ACHN (cell line): ENCODE data around the gene SUCO.

Source experiments
- DNase-seq: peaks from one replicate; pipeline ENCODE4 v3.0.0-alpha.2; 2015
- in situ Hi-C: cut with HindIII; loops from 2 replicates; pipeline ENCODE4 v1.10.0; 2017; ENCODE audit warnings: low sequenced_read_pairs, low pct_ligation_motif_present, low pct_unique_long_range_greater_than_20kb

Gene SUCO

DNA sequence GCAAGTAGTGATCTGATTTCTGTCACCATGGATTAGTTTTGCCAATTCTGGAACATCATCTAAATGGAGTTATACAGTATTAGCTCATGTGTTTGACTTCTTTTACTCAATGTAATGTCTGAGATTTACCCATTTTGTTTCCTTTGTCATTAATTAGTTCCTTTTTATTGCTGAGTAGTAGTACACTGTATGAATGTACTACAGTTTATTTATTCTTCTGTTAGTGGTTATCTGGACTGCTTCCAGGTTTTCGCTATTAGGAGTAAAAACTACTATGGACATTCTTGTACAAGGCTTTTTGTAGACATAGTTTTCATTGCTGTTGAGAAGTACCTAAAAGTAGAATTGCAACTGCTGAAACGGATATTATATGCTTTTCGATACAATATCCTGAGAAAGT lies 14.1 kb downstream of the SUCO start:
- DNase-seq: no peak
- in situ Hi-C loops: no loop called here

DNA sequence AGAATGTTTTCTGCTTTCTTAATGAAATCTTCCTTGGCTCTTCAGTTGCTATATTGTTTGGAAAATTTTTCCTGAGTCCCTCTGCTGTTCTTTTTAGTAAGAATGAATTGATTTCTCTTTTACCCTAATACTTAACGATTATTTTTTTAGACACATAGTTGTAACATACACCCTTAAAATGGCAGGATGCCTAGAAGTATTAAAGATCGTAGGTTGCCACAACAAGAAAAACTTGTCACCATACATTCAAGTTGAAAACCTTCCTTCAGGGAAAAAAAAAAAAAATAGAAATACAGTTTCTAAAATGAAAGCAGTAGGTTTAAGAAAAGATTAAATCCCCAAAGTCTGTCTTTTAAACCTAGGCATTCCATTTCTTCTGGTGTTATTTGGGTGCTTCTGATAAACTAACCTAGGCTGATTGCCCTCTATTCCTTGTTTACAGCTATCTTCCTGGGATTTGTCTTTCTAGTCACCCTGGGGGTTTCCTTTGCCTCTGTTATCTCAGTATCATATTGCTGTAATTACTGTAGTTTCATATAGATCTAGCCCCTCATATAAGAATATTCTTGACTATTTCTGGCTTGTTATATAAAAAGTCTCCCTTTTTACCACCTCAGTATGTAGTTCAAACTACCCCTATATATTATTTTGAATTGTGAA lies 16.8 kb downstream of the SUCO start:
- in situ Hi-C loops: no loop called here
- DNase-seq: no peak

DNA sequence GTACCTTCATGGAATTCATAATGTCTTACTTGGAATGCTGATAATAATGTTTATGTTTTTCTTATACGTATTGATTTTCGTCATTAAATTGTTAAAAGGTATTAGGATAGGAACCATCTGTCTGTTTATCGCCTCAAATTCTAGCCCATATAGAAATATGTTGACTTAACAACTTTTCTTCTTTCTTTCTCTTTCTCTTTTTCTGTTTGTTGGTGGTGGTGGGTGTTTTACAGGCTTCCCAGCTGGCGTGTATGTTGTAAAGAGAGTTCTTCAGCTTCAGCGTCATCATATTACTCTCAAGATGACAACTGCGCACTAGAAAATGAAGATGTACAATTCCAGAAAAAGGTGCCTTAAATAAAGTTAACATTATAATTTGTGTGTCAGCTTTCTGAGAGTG lies 18.3 kb downstream of the SUCO start:
- in situ Hi-C loops: no loop called here
- no peak for DNase-seq

DNA sequence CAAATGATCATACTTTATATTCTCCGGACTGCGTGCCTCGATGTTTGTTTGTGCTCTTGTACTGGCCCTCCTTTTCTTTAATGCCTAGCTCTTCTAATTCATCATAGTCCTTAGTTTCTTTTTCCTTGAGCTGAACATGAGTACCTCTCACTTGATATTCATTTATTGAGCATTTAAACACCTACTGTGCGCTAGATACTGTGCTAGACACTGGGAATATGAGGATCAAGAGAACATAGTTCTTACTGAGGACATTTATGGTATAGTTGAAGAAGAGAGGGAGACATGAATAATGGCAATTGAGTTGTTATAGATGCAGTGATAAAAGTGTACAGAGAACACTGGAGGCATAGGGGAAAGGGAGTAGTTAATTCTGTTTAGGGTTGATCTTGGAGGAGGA lies 22.0 kb downstream of the SUCO start:
- in situ Hi-C loops: no loop called here
- DNase-seq: no peak

DNA sequence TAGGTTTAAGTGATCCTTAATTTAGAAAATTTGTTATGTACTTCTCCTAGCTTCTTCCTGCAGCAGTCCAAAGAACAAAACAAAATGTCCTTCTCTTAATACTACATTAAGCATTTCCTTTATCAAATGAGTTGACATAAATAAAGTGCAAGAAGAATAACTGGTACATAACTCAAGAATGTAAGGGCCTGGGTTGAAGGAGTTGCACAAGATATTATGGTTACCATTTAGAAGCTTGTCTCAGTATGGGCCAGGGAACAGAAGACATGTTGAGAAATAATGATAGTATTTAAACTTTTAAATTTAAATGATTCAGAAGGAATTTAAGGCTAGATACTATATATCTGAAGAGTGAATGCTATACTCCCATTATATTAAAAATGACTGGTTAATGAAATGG lies 23.5 kb downstream of the SUCO start:
- in situ Hi-C loops: no loop called here
- no peak for DNase-seq

DNA sequence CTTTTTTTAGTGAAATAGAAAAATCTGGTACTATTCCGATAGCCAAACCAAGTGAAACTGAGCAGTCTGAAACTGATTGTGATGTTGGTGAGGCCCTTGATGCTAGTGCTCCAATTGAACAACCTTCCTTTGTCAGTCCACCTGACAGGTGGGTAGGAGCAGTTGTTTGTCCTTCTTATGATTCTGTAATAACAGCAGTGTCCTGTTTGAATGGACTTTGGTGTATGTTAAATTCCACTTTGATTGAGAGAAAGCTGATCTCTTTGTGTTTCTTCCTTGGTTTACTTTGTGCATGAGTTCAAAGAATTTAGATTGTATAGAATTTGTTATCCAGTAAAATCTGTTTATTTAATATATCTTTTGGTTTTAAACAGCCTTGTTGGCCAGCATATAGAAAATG lies 24.3 kb downstream of the SUCO start:
- in situ Hi-C loops: no loop called here
- DNase-seq: no peak

DNA sequence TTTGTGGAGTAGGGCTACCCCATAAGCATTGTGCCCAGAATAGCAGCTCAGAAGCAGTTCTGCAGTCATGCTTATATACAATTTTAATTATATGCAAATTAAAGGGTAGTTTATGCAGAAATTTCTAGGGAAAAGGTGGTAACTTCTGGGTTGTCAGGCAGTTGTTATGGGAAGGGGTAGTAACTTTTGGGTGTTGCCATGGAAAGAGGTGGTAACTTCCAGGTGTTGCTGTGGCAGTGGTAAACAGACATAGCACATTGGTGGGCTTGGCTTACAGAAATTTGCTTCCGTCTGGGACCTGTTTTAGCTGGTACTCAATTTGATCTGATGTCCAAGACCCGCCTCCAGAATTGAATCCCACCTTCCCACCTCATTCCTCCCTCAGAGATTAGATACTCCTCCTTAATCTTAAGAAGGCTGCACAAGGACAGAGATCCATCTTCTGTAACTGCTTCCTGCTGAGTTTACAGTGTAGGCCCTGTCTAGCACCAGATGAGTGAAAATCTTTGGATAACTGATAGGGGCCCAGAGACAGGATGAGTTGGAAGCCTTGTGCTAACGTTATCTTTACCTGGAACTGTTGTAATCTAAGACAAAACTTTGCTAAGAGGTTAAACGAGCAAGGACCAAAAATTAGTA lies 26.7 kb downstream of the SUCO start:
- in situ Hi-C loops: no loop called here
- DNase-seq: no peak

DNA sequence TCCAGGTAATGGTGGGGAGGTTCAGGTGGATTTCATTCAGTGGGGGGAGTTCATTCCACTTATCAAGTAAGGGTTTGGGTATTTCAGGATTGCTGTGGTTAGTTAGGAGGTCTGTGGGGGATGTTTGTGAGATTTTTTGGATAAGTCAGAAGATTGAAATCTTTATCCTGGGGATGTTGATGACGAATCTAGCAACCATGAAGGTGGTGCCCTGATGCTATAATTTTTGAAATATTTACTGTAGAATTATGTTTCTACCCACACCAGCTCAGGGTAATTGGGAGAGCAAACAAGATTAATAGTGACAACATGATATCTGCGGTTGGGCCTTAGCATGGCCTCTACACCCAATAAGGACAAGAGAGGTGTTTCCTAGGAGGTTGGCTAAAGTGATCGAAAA lies 28.3 kb downstream of the SUCO start:
- in situ Hi-C loops: no loop called here
- DNase-seq: no peak

DNA sequence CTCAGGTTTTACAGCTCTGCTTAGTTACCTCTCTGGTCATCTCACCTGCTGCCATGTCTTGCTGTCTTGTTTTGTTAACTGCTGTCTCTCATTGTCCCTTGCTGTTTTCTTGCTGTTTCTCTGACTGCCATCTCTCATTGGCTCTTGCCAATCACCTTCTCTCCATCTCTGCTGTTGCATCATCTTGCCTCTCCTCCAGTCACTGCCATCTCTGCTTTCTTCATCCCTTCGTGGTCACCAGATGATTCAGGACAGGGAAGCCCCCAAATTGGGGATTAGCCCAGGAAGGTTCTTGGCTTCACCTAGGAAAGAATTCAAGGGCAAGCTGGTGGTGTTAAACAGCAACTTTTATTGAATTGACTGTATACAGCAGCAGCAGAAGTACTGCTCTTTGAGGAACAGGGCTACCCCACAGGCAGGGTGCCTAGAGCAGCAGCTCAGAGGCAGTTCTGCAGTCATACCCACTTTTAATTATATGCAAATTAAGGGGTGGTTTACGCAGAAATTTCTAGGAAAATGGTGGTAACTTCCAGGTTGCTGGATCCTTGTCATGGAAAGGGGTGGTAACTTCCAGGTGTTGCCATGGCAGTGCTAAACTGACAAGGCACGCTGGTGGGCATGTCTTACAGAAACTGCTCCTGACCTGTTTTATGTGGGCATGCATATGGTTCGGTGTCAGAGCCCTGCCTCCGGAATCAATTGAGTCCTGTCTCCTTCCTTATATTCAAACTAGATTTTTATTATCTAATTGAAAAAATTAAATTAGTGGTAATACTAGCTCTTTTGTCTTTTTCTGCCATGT lies 33.4 kb downstream of the SUCO start:
- no peak for DNase-seq
- in situ Hi-C loops: no loop called here

DNA sequence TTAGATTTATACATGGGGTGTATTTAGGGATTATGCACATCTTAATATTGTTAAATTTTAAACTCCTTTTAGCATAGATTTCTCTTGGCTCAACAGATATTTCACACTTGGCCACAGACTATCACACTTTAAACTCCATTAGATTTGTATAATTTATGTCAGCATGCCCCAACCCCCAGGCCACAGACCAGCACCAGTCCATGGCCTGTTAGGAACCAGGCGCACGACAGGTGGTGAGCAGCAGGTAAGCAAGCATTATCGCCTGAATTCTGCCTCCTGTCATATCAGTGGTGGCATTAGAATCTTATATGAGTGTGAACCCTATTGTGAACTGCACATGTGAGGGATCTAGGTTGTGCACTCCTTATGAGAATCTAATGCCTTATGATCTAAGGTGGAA lies 34.8 kb downstream of the SUCO start:
- DNase-seq: no peak
- in situ Hi-C loops: no loop called here

DNA sequence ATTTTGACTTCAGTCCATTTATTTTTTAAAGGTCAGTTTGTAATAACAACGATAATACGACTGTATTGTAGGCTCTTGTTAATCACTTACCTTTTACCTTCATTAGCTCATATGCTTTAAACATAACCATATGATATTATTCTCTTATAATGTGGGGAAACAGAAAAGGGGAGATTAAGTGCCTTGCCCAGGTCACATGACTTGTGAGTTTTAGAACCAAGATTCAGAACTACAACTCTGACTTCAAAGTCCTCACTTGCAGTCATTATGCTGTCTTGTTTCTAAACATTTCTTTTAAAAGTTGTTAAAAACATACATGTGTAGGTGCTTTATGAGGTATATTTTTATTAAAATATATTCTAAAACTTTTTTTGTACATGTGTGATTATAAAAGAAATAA lies 41.1 kb downstream of the SUCO start:
- in situ Hi-C loops: no loop called here
- no peak for DNase-seq

DNA sequence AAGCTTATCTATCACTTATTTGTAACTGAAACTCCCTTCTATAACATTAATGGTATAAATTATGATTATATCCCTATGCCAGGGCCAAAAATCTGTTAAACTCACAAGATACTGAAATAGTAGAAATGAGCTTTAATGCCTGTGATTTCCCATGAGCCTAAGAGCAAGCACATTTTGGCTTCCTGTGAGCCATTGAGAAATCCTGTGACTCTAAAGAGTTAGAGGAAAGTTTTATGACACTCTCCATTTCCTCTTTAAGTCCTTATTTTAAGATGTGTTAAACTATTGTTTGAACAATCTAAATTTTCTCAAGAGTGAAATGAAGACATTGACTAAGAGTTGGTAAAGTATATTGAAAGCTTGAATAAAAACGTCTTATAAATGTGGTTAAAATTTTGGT lies 45.6 kb downstream of the SUCO start:
- no peak for DNase-seq
- in situ Hi-C loops: no loop called here

DNA sequence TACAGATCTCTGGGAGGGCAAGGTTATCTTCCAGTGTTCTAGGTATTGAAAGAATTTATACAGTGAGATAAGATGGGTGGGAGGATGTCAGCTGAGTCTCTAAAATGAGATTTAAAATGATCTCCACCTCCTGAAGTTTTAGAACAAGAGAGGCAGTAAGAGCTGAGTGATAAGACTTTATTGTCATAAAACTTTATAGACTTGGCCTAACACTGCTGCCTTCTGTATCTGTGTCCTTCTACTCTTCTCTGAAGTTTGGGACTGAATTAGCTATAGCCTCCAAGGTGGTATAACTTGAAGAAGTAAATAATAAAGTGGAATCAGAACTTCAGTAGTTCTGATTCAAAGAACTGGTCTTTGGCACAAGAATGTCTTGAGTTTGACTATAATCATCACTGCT lies 48.3 kb downstream of the SUCO start:
- in situ Hi-C loops: no loop called here
- DNase-seq: no peak

DNA sequence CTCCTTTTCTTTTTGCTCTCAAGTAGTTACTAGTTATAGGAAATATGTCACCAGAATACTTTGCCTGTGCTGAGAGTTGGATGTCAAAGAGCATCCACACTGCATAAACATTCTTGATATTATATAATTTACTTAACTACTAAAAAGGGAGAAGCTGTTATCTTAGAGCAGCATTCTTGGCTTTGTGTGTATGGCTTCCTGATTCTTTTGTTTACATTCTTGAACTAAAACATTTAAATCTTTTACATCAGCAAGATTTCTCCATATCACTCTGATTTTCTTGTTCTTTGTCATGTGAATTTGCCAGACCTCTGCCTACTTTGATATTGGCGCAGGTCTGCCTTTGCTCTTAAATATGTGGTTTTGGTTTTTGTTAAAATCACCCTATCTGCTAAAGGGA lies 48.8 kb downstream of the SUCO start:
- in situ Hi-C loops: no loop called here

DNA sequence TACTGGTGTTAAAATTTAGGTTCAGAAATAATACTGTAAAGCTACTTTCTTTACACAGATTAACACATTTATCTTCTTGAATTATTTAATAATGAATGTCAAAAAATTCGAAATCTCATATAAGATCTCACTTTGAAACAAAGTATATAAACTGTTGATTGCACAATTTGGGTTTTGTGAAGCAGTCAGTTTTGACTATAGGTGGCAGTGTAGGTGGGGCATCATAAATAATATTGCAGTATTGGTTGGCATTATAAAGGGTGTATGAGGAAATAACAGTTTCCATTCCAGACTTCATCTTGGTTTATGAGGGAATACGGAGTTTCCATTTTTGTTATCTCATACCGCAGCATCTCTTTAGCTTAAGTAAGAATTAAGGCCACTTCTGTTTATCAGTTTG lies 49.9 kb downstream of the SUCO start:
- no peak for DNase-seq
- in situ Hi-C loops: no loop called here

More for the DNA sequence above, 48.8 kb downstream of the SUCO start:
- DNase-seq: no peak

DNA sequence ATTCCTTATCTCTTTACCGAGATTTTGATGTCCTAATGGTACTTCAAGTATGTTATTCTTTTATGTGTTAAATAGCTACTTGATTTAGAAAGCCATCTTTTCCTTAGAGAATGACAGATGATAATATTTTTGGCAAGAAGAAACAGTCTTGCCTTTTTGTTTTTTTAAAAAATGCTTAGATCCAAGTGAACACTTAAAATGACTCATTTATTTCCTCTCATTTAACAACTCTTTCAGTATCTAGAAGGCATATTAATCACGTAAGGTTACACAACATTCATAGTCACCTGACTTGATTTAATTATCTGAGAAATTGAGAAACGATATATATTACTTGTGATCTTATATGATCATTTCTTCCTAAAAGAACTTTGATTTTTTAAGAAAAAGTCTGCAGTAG lies 52.4 kb downstream of the SUCO start:
- in situ Hi-C loops: no loop called here
- no peak for DNase-seq

DNA sequence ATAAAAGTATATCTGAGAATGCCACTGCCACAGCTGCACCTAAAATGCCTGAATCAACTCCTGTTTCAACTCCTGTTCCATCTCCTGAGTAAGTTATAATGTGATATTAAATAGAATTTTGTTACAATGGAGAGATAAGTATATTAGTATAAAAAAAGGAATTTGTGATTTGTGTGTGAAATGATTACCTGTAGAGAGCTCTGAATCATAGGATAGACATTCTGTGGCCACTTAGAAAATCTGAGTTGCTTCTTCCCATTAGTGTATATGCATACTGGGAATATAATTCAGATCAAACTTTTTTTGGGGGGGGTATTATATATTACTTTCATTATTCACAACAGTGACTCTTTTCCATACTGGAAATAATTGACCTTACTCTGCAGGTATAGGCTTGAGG lies 52.9 kb downstream of the SUCO start:
- in situ Hi-C loops: no loop called here
- peak; percentile 32 for DNase-seq

DNA sequence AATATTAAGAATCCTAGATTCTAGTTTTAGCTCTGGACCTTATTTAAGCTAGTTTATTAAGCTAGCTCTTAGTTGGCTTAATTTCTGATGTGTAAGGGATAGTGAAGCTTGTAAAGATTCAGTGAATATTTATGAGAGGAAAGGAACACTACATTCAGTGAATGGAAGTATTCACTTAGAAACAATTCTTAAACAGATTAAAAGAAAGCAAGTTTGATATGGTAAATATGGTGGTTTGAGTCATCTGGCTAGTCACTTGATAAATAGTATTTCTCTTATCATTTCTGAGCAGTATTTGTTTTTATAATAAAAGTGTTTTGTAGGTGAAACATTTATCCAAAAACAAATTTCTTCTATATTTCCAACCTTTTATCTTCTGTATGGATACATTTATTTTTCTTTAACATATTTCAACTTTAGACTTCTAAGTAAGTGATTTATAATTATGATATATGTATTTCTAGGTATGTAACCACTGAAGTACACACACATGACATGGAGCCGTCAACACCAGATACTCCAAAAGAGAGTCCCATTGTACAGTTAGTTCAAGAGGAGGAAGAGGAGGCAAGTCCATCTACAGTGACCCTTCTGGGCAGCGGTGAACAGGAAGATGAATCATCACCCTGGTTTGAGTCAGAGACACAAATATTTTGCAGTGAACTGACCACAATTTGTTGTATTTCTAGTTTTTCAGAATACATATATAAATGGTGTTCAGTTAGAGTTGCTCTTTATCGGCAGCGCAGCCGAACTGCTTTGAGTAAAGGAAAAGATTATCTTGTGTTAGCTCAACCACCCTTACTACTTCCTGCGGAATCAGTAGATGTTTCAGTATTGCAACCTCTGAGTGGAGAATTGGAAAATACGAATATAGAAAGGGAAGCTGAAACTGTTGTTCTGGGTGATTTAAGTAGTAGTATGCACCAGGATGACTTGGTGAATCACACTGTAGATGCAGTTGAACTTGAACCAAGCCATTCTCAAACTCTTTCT lies 55.6 kb downstream of the SUCO start:
- peak; percentile 72 for DNase-seq
- in situ Hi-C loops: no loop called here

DNA sequence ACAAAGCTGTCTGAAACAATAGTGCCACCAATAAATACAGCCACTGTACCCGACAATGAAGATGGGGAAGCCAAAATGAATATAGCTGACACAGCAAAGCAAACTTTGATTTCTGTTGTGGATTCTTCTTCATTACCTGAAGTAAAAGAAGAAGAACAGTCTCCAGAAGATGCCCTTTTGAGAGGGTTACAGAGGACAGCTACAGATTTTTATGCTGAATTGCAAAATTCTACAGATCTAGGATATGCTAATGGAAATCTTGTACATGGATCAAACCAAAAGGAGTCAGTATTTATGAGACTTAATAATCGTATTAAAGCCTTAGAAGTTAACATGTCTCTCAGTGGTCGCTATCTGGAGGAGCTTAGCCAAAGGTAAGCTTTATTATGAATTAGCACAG lies 56.6 kb downstream of the SUCO start:
- in situ Hi-C loops: no loop called here
- DNase-seq: no peak
